HG03521 (cell line): ENCODE results near the gene PRSS21.

Source experiments
- ATAC-seq: cut with Tn5 transposase; IDR thresholded peaks from one replicate; pipeline ENCODE4 v1.9.1; 2021; ENCODE audit warnings: mild to moderate bottlenecking, moderate library complexity; ENCODE audit not compliant: unreplicated experiment

The PRSS21 gene

GRCh38 chr16:2841606-2842339 is 24.7 kb downstream of the PRSS21 start:
- ATAC-seq: no peak

- no peak for ATAC-seq
These were observed 25.4 kb downstream of the PRSS21 start for GRCh38 chr16:2842340-2843000.

GRCh38 chr16:2843526-2843925 is 26.5 kb downstream of the PRSS21 start:
- ATAC-seq: no peak

- no peak for ATAC-seq
These were observed 28.1 kb downstream of the PRSS21 start for GRCh38 chr16:2845116-2845515.

GRCh38 chr16:2846511-2847310 is 29.7 kb downstream of the PRSS21 start:
- ATAC-seq: no peak

- no peak for ATAC-seq
These were observed 32.1 kb downstream of the PRSS21 start for GRCh38 chr16:2848933-2849725.

GRCh38 chr16:2852003-2852730 is 35.1 kb downstream of the PRSS21 start:
- ATAC-seq: no peak

- ATAC-seq: no peak
These were observed 35.9 kb downstream of the PRSS21 start for GRCh38 chr16:2852731-2853507.

- ATAC-seq: no peak
These were observed 36.6 kb downstream of the PRSS21 start for GRCh38 chr16:2853531-2854073.

GRCh38 chr16:2854700-2855309 is 37.8 kb downstream of the PRSS21 start:
- ATAC-seq: no peak

GRCh38 chr16:2855536-2855935 is 38.5 kb downstream of the PRSS21 start:
- no peak for ATAC-seq

- no peak for ATAC-seq
These were observed 39.1 kb downstream of the PRSS21 start for GRCh38 chr16:2856061-2856670.

GRCh38 chr16:2856686-2857450 is 39.8 kb downstream of the PRSS21 start:
- ATAC-seq: no peak

GRCh38 chr16:2857451-2858244 is 40.6 kb downstream of the PRSS21 start, which contains the start of gene PRSS22:
PRSS22 (minus strand) TSS chr16:2858170; CDS start chr16:2858104, 66 bp downstream.
- no peak for ATAC-seq

GRCh38 chr16:2858245-2859025 is 41.4 kb downstream of the PRSS21 start:
- no peak for ATAC-seq

- ATAC-seq: no peak
These were observed 42.7 kb downstream of the PRSS21 start for GRCh38 chr16:2859686-2860265.
